ENCODE data around the gene FCHSD1. TPM values are rescaled to one million over a fixed set of nuclear protein-coding genes. Genes with fewer than 3 reads are reported as not detected.

FCHSD1 gene
- total and polyA plus RNA-seq, 5 donors from 2014 or later = 7.7 to 115 (median 8.4) TPM

GRCh38 chr5:141633871-141634561, 17.2 kb downstream of the FCHSD1 start:
- Mint-ChIP-seq H3K4me1 (peaks cover 24 to 58% (median 41%) of the 10 kb centered on the region in 4 donors), H3K9me3 (peaks cover 0 to 2% (median 0%) of the 10 kb centered on the region in 7 donors), H3K27me3 (no peaks in the 10 kb centered on the region), H3K27ac (peak overlapping the region; percentile 53 to 72 (median 68)), H3K36me3 (peaks cover 19% of the 10 kb centered on the region), H3K4me3 (peak overlapping the region; percentile 5 to 99 (median 54))
- no peak for ATAC-seq (ENCODE audit: low read depth in 2 of 2)
- H3K9me3 ChIP-seq (ENCODE audit: control insufficient read depth in 2 of 2, low read length in 2 of 2) = no peaks in the 10 kb centered on the region
- peaks cover 53% of the 10 kb centered on the region for H3K4me1 ChIP-seq (ENCODE audit: control insufficient read depth, insufficient read depth, low read length, poor library complexity, severe bottlenecking)
- DNase-seq = peak in 1 of 3 donors; percentile 24
- H3K4me3 ChIP-seq (ENCODE audit: low read depth, low read length) = peak overlapping the region; percentile 39
- H3K27ac ChIP-seq (ENCODE audit: insufficient read depth, low read length, poor library complexity, severe bottlenecking) = peak overlapping the region; percentile 15
- peaks cover 20% of the 10 kb centered on the region for H3K36me3 ChIP-seq (ENCODE audit: control insufficient read depth, insufficient read depth, low read length)
- no peaks in the 10 kb centered on the region for H3K27me3 ChIP-seq (ENCODE audit: control insufficient read depth, insufficient read depth, low read length)

DNA sequence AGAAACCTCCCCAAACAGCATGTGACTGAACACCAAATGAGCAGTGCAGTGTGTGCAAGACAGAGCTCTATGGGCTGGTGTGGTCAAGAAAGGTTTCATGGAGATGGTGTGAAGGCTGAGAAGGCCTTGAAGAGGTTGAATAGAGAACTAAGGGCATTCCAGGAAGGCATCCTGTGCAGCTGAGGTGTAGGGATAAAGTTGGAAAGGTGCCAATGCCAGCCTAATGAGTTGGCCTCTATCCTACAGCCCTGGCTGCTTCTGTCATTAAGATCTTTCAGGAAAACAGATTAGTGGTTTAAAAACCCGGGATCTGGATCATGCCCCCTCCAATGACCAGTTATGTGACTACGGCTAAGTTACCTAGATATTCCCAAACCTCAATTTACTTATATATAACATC, 18.6 kb downstream of the FCHSD1 start:
- no peak overlapping the region for H3K27ac ChIP-seq (ENCODE audit: insufficient read depth, low read length, poor library complexity, severe bottlenecking)
- H3K4me1 ChIP-seq (ENCODE audit: control insufficient read depth, insufficient read depth, low read length, poor library complexity, severe bottlenecking) = peaks cover 40% of the 10 kb centered on the region
- Mint-ChIP-seq H3K27ac (peak overlapping the region in 1 of 3 donors; percentile 5), H3K9me3 (peaks cover 0 to 2% (median 0%) of the 10 kb centered on the region in 7 donors), H3K27me3 (no peaks in the 10 kb centered on the region), H3K4me1 (peaks cover 21 to 53% (median 34%) of the 10 kb centered on the region in 4 donors), H3K36me3 (peaks cover 31% of the 10 kb centered on the region), H3K4me3 (peak overlapping the region in 1 of 4 donors; percentile 67)
- peaks cover 33% of the 10 kb centered on the region for H3K36me3 ChIP-seq (ENCODE audit: control insufficient read depth, insufficient read depth, low read length)
- H3K9me3 ChIP-seq (ENCODE audit: control insufficient read depth in 2 of 2, low read length in 2 of 2) = no peaks in the 10 kb centered on the region
- H3K4me3 ChIP-seq (ENCODE audit: low read depth, low read length) = no peak overlapping the region
- no peak for DNase-seq
- no peak for ATAC-seq (ENCODE audit: low read depth in 2 of 2)
- no peaks in the 10 kb centered on the region for H3K27me3 ChIP-seq (ENCODE audit: control insufficient read depth, insufficient read depth, low read length)

DNA sequence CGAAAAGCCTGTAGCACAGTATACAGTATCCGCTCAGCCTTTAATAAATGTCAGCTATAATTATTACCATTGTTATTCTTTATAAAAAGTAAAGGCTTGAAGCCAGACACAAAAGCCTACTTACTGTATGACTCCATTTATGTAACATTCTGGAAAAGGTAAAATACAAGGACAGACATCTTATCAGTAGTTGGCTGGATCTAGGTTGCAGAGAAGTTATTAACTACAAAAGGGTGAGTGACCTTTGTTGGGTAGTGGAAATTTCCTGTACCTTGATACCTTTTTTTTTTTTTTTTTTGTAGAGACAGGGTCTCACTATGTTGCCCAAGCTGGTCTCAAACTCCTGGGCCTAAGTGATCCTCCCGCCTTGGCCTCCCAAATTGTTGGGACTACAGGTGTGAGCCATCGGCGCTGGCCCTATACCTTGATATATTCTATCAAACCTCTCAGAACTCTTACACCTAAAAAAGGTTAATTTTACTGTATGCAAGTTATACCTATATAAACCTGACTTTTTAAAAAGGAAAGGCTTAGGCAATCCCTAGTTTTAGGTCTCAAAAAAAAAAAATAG, 20.6 kb downstream of the FCHSD1 start:
- H3K27me3 ChIP-seq (ENCODE audit: control insufficient read depth, insufficient read depth, low read length) = no peaks in the 10 kb centered on the region
- H3K36me3 ChIP-seq (ENCODE audit: control insufficient read depth, insufficient read depth, low read length) = peaks cover 50% of the 10 kb centered on the region
- no peak overlapping the region for H3K4me3 ChIP-seq (ENCODE audit: low read depth, low read length)
- no peak overlapping the region for H3K27ac Mint-ChIP-seq
- ATAC-seq (ENCODE audit: low read depth in 2 of 2) (no peak), DNase-seq (no peak)
- H3K4me1 ChIP-seq (ENCODE audit: control insufficient read depth, insufficient read depth, low read length, poor library complexity, severe bottlenecking) = peaks cover 28% of the 10 kb centered on the region
- peaks cover 24 to 45% (median 32%) of the 10 kb centered on the region in 4 donors for H3K4me1 Mint-ChIP-seq
- peak overlapping the region in 1 of 4 donors; percentile 15 for H3K4me3 Mint-ChIP-seq
- peaks cover 48% of the 10 kb centered on the region for H3K36me3 Mint-ChIP-seq
- no peaks in the 10 kb centered on the region for H3K9me3 ChIP-seq (ENCODE audit: control insufficient read depth in 2 of 2, low read length in 2 of 2)
- H3K27ac ChIP-seq (ENCODE audit: insufficient read depth, low read length, poor library complexity, severe bottlenecking) = no peak overlapping the region
- no peaks in the 10 kb centered on the region for H3K27me3 Mint-ChIP-seq
- peaks cover 0 to 2% (median 0%) of the 10 kb centered on the region in 7 donors for H3K9me3 Mint-ChIP-seq

DNA sequence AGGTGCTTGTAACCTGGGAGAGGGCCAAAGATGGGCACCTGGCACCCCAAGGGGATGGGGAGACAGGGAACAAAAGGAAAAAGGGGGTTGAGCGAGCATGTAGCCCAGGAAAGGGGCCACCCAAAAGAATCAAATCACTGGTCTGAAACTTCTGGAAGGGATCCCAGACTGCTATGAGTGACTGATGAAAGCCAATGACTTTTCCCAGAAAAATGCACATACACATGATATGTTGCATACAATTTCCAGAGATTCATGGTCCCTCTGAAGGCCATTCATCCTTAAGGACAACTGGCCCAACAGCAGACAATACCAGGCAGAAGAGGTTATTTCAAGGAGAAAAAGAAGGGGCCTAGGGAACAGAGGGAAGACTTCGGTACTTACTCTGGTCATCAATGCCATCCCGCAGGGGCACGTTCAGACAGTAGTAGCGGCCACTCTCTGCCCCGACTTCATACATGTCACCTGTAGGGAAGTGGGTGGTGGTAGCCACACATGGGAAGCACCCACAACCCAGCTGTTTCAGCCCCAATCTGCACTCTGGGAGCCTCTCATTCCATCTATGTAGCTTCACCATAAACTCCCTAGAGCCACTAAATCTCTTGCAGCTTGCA, 22.9 kb downstream of the FCHSD1 start:
- Histone ChIP-seq H3K27ac (ENCODE audit: insufficient read depth, low read length, poor library complexity, severe bottlenecking) (no peak overlapping the region), H3K9me3 (ENCODE audit: control insufficient read depth in 2 of 2, low read length in 2 of 2) (no peaks in the 10 kb centered on the region), H3K36me3 (ENCODE audit: control insufficient read depth, insufficient read depth, low read length) (peaks cover 65% of the 10 kb centered on the region), H3K4me3 (ENCODE audit: low read depth, low read length) (no peak overlapping the region), H3K27me3 (ENCODE audit: control insufficient read depth, insufficient read depth, low read length) (no peaks in the 10 kb centered on the region), H3K4me1 (ENCODE audit: control insufficient read depth, insufficient read depth, low read length, poor library complexity, severe bottlenecking) (peaks cover 13% of the 10 kb centered on the region)
- H3K27me3 Mint-ChIP-seq = no peaks in the 10 kb centered on the region
- H3K9me3 Mint-ChIP-seq = no peaks in the 10 kb centered on the region
- H3K27ac Mint-ChIP-seq = peak overlapping the region in 2 of 3 donors; percentile 30 to 65
- peaks cover 60% of the 10 kb centered on the region for H3K36me3 Mint-ChIP-seq
- H3K4me1 Mint-ChIP-seq = peaks cover 16 to 25% (median 18%) of the 10 kb centered on the region in 4 donors
- DNase-seq (no peak), ATAC-seq (ENCODE audit: low read depth in 2 of 2) (no peak)
- no peak overlapping the region for H3K4me3 Mint-ChIP-seq

DNA sequence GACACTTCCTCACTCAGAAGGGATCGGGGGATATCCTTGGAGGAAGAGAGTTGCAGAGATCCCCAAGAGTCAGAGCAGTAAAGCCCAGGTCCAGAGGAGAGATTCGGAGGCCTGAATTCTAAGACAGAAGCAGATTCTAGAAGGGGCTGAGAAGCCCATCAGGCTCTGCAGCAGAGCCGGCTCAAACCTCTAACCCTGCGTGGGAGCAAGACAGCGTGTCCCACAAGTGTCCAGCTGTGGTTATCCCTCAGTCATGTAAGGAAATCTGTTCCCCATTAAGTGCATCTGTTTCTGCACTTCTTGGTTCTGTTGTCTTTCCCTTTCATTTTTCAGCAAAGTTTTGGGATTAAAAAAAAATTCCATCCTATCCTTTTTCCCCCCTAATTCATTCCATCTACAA, 27.6 kb downstream of the FCHSD1 start:
- Mint-ChIP-seq H3K4me1 (peaks cover 10 to 17% (median 14%) of the 10 kb centered on the region in 4 donors), H3K36me3 (peaks cover 55% of the 10 kb centered on the region), H3K27me3 (no peaks in the 10 kb centered on the region), H3K27ac (peak overlapping the region; percentile 40 to 93 (median 55)), H3K9me3 (no peaks in the 10 kb centered on the region), H3K4me3 (peak overlapping the region in 1 of 4 donors; percentile 2)
- H3K4me1 ChIP-seq (ENCODE audit: control insufficient read depth, insufficient read depth, low read length, poor library complexity, severe bottlenecking) = peaks cover 9% of the 10 kb centered on the region
- H3K27ac ChIP-seq (ENCODE audit: insufficient read depth, low read length, poor library complexity, severe bottlenecking) = no peak overlapping the region
- no peaks in the 10 kb centered on the region for H3K27me3 ChIP-seq (ENCODE audit: control insufficient read depth, insufficient read depth, low read length)
- H3K4me3 ChIP-seq (ENCODE audit: low read depth, low read length) = no peak overlapping the region
- peaks cover 63% of the 10 kb centered on the region for H3K36me3 ChIP-seq (ENCODE audit: control insufficient read depth, insufficient read depth, low read length)
- ATAC-seq (ENCODE audit: low read depth in 2 of 2) (no peak), DNase-seq (no peak)
- no peaks in the 10 kb centered on the region for H3K9me3 ChIP-seq (ENCODE audit: control insufficient read depth in 2 of 2, low read length in 2 of 2)

DNA sequence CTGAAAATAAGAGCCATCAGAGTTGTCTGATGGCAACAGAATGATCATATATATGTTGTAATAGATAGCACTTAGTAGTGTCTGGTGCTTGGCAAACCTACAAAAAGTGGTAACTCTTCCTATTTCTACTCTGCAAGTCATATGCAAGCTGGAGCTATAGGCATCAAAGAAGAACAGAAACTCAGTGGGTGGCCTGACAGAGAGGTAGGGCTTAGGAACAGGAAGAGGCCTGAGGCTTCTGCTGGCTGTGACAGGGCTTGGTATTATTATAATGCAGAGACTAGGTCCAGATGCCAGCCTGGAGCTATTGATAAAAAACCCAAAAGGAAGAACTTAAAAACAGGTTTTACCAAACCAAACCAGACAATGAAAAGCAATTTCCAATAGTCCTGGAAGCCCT, 28.0 kb downstream of the FCHSD1 start:
- H3K4me1 Mint-ChIP-seq = peaks cover 10 to 18% (median 14%) of the 10 kb centered on the region in 4 donors
- H3K27me3 Mint-ChIP-seq = no peaks in the 10 kb centered on the region
- no peaks in the 10 kb centered on the region for H3K9me3 Mint-ChIP-seq
- no peak overlapping the region for H3K27ac ChIP-seq (ENCODE audit: insufficient read depth, low read length, poor library complexity, severe bottlenecking)
- H3K36me3 ChIP-seq (ENCODE audit: control insufficient read depth, insufficient read depth, low read length) = peaks cover 59% of the 10 kb centered on the region
- H3K36me3 Mint-ChIP-seq = peaks cover 52% of the 10 kb centered on the region
- H3K9me3 ChIP-seq (ENCODE audit: control insufficient read depth in 2 of 2, low read length in 2 of 2) = no peaks in the 10 kb centered on the region
- peak overlapping the region; percentile 40 to 93 (median 55) for H3K27ac Mint-ChIP-seq
- H3K27me3 ChIP-seq (ENCODE audit: control insufficient read depth, insufficient read depth, low read length) = no peaks in the 10 kb centered on the region
- peak overlapping the region in 2 of 4 donors; percentile 2 to 26 for H3K4me3 Mint-ChIP-seq
- DNase-seq = peak in 1 of 3 donors; percentile 60
- no peak overlapping the region for H3K4me3 ChIP-seq (ENCODE audit: low read depth, low read length)
- H3K4me1 ChIP-seq (ENCODE audit: control insufficient read depth, insufficient read depth, low read length, poor library complexity, severe bottlenecking) = peaks cover 9% of the 10 kb centered on the region
- no peak for ATAC-seq (ENCODE audit: low read depth in 2 of 2)

DNA sequence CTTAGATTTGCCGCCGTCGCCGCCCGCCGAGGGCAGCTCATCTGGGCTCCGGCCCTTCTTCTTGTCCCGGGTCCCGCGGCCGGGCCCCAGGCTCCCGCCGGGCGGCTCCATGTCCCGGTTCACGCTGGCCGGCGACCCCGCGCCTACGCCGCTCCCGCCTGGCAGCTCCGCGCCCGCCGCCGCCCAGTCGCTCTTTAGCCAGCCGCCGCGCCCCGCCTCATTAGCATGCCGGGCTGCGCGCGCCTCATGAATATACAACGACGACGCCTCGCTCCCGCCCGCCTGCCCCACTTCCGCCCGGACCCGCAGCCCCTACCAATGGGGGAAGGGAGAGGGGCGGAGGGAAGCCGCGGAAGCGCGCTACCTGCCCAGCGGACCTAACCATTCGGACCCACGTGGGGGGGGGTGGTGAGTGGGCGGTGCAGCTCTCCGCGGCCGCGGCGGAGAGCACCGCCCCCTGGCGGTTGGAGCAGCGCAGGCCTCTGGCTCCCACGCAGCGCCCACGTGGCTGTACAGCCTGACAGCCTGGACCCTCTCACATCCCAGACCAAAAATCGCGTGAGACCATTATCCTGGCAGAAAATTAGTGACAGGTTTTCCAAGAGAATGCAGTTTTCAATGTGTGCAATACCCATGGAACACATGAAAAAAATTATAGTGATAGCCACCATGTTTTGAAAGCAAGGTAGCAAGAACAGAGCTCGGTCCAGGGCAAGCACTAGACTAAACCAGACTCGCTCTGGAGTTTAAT, 32.2 kb downstream of the FCHSD1 start, which contains the start of gene DIAPH1:
DIAPH1 (minus strand) TSS at position 197 of the 751 bp plus-strand sequence; CDS start at position 111, 86 bp downstream.
- Histone ChIP-seq H3K4me3 (ENCODE audit: low read depth, low read length) (peak within 1 kb of the TSS; percentile 97), H3K36me3 (ENCODE audit: control insufficient read depth, insufficient read depth, low read length) (peaks cover 22% of the 10 kb centered on the region), H3K9me3 (ENCODE audit: control insufficient read depth in 2 of 2, low read length in 2 of 2) (no peaks in the 10 kb centered on the region), H3K27me3 (ENCODE audit: control insufficient read depth, insufficient read depth, low read length) (no peaks in the 10 kb centered on the region), H3K4me1 (ENCODE audit: control insufficient read depth, insufficient read depth, low read length, poor library complexity, severe bottlenecking) (peaks cover 48% of the 10 kb centered on the region), H3K27ac (ENCODE audit: insufficient read depth, low read length, poor library complexity, severe bottlenecking) (peak within 1 kb of the TSS; percentile 94)
- ATAC-seq (ENCODE audit: low read depth in 2 of 2) (peak; percentile 97), DNase-seq (peak; percentile 96 to 99 (median 97))
- Mint-ChIP-seq H3K4me1 (peaks cover 29 to 49% (median 33%) of the 10 kb centered on the region in 4 donors), H3K36me3 (peaks cover 25% of the 10 kb centered on the region), H3K9me3 (no peaks in the 10 kb centered on the region), H3K4me3 (peak within 1 kb of the TSS; percentile 95 to 100 (median 97)), H3K27me3 (no peaks in the 10 kb centered on the region), H3K27ac (peak within 1 kb of the TSS; percentile 85 to 99 (median 97))

Measured in CD4-positive, CD25-positive, alpha-beta regulatory T cell (primary cell).